Suprapubic skin (tissue), 4 donors: ENCODE measurements around the gene STK38L. TPM values are rescaled to one million over a fixed set of nuclear protein-coding genes. Genes with fewer than 3 reads are reported as not detected.

ENCODE experiments used
- DNase-seq, 2 donors: peaks; one replicate each; pipeline ENCODE4 v3.0.0-alpha.2; 2019; ENCODE audit warnings: low spot score in 2 of 2
- H3K27ac ChIP-seq: fragments of 200-600 bp; sonication (generic); one replicate; pipeline ENCODE4 v1.5.1; 2019
- H3K27me3 ChIP-seq: fragments of 200-600 bp; sonication (generic); one replicate; pipeline ENCODE4 v1.5.1; 2019
- H3K36me3 ChIP-seq: fragments of 200-600 bp; sonication (generic); one replicate; pipeline ENCODE4 v1.5.1; 2019
- H3K4me1 ChIP-seq: fragments of 200-600 bp; sonication (generic); one replicate; pipeline ENCODE4 v1.5.1; 2019
- H3K4me3 ChIP-seq: fragments of 200-600 bp; sonication (generic); one replicate; pipeline ENCODE4 v1.5.1; 2019; ENCODE audit warnings: mild to moderate bottlenecking
- H3K9me3 ChIP-seq: fragments of 200-600 bp; sonication (generic); one replicate; pipeline ENCODE4 v1.5.1; 2019
- CTCF ChIP-seq, 2 donors: fragments of 200-600 bp in 1 of 2; fragments of 450-650 bp in 1 of 2; sonication (generic) in 1 of 2; IDR thresholded peaks; one replicate each; pipeline ENCODE4 v1.5.1; 2016 to 2019; ENCODE audit warnings: antibody characterized with exemption in 2 of 2, mild to moderate bottlenecking in 1 of 2, moderate library complexity in 1 of 2
- EP300 ChIP-seq: sonication (generic); formaldehyde crosslinking; IDR thresholded peaks from one replicate; pipeline ENCODE4 v1.6.1; 2017; ENCODE audit warnings: antibody characterized with exemption
- POLR2A ChIP-seq, 2 donors: fragments of 450-650 bp; IDR thresholded peaks; one replicate each; pipeline ENCODE4 v1.6.1; 2017; ENCODE audit warnings: antibody characterized with exemption in 2 of 2, mild to moderate bottlenecking in 2 of 2, moderate library complexity in 2 of 2
- POLR2AphosphoS5 ChIP-seq, 3 donors: sonication (generic); formaldehyde crosslinking; IDR thresholded peaks; one replicate each; pipeline ENCODE4 v1.6.1; 2017; ENCODE audit warnings: antibody characterized with exemption in 3 of 3
- WGBS: methylation state at CpG from one replicate; pipeline ENCODE4 v1.1.5; 2018; 5-methylcytosine and 5-hydroxymethylcytosine counted together
- total RNA-seq, 4 donors: library from RNA; depleted of rRNA; stranded (reverse); fragments of >200 nt; gene quantifications; one replicate each; pipeline ENCODE4 v1.1.0, GENCODE V29; 2016

Gene STK38L
- total RNA-seq, 4 donors from 2014 or later = 16.5 to 28.7 (median 19.6) TPM

- H3K27ac ChIP-seq = no peak overlapping the region
- H3K27me3 ChIP-seq = no peaks in the 10 kb centered on the region
- no peak overlapping the region for H3K4me3 ChIP-seq
- TF ChIP-seq POLR2AphosphoS5 (IDR thresholded peaks at IDR 0.05) = no peak
- 79% methylated on average over 6 of the region's 6 CpGs for WGBS
- H3K36me3 ChIP-seq = no peaks in the 10 kb centered on the region
- DNase-seq = no peak
- H3K4me1 ChIP-seq = peaks cover 26% of the 10 kb centered on the region
- no peaks in the 10 kb centered on the region for H3K9me3 ChIP-seq
Measured at GRCh38 chr12:27334721-27335082, 90.6 kb downstream of the STK38L start.

- peaks cover 26% of the 10 kb centered on the region for H3K4me1 ChIP-seq
- no peak for TF ChIP-seq EP300
- TF ChIP-seq CTCF (IDR thresholded peaks at IDR 0.05) = no peak
- TF ChIP-seq POLR2AphosphoS5 (IDR thresholded peaks at IDR 0.05) = no peak
- TF ChIP-seq POLR2A (IDR thresholded peaks at IDR 0.05) = no peak
- H3K4me3 ChIP-seq = no peak overlapping the region
- DNase-seq = no peak
- H3K9me3 ChIP-seq = no peaks in the 10 kb centered on the region
- no peaks in the 10 kb centered on the region for H3K36me3 ChIP-seq
- H3K27me3 ChIP-seq = no peaks in the 10 kb centered on the region
- 65% methylated on average over 5 of the region's 5 CpGs for WGBS
- no peak overlapping the region for H3K27ac ChIP-seq
Measured at GRCh38 chr12:27335364-27336281, 91.5 kb downstream of the STK38L start.

- no peaks in the 10 kb centered on the region for H3K9me3 ChIP-seq
- no peaks in the 10 kb centered on the region for H3K27me3 ChIP-seq
- 62% methylated on average over 2 of the region's 2 CpGs for WGBS
- no peaks in the 10 kb centered on the region for H3K36me3 ChIP-seq
- H3K27ac ChIP-seq = no peak overlapping the region
- DNase-seq = no peak
- peaks cover 20% of the 10 kb centered on the region for H3K4me1 ChIP-seq
- no peak overlapping the region for H3K4me3 ChIP-seq
- TF ChIP-seq CTCF (IDR thresholded peaks at IDR 0.05) = no peak
Measured at GRCh38 chr12:27336282-27336653, 92.2 kb downstream of the STK38L start.

GRCh38 chr12:27337376-27337775 is 93.3 kb downstream of the STK38L start:
- 93% methylated on average over 1 of the region's 1 CpG for WGBS
- no peak overlapping the region for H3K4me3 ChIP-seq
- no peaks in the 10 kb centered on the region for H3K27me3 ChIP-seq
- TF ChIP-seq EP300 = no peak
- no peak for TF ChIP-seq POLR2AphosphoS5 (IDR thresholded peaks at IDR 0.05)
- TF ChIP-seq POLR2A (IDR thresholded peaks at IDR 0.05) = no peak
- no peak for TF ChIP-seq CTCF (IDR thresholded peaks at IDR 0.05)
- H3K36me3 ChIP-seq = no peaks in the 10 kb centered on the region
- no peak for DNase-seq
- H3K27ac ChIP-seq = no peak overlapping the region
- no peaks in the 10 kb centered on the region for H3K9me3 ChIP-seq
- H3K4me1 ChIP-seq = peaks cover 9% of the 10 kb centered on the region

- H3K27ac ChIP-seq = no peak overlapping the region
Measured at GRCh38 chr12:27338473-27338872, 94.4 kb downstream of the STK38L start.

More at GRCh38 chr12:27338473-27338872, 94.4 kb downstream of the STK38L start:
- no peak for DNase-seq
- TF ChIP-seq EP300 = no peak
- TF ChIP-seq POLR2AphosphoS5 (IDR thresholded peaks at IDR 0.05) = no peak
- TF ChIP-seq POLR2A (IDR thresholded peaks at IDR 0.05) = no peak
- TF ChIP-seq CTCF (IDR thresholded peaks at IDR 0.05) = no peak
- no peaks in the 10 kb centered on the region for H3K9me3 ChIP-seq
- no peak overlapping the region for H3K4me3 ChIP-seq
- WGBS = 96% methylated on average over 1 of the region's 1 CpG
- peaks cover 3% of the 10 kb centered on the region for H3K4me1 ChIP-seq
- H3K36me3 ChIP-seq = no peaks in the 10 kb centered on the region
- no peaks in the 10 kb centered on the region for H3K27me3 ChIP-seq
